ENCODE data around the gene ZBTB8A.
"Not testable (repeated sequence)": the region's sequence is repeated elsewhere in the genome, so short reads cannot be mapped to it uniquely, and the experiment has no call there.

ZBTB8A gene

GRCh38 chr1:32540605-32541004 lies 1.4 kb downstream of the ZBTB8A start:
- H3K27me3 ChIP-seq, result no peaks in the 10 kb centered on the region
- no peaks in the 10 kb centered on the region for H3K4me1 ChIP-seq
- H3K4me3 ChIP-seq (ENCODE audit: low read depth, low read length), result no peak overlapping the region
- no peak for TF ChIP-seq CTCF (IDR thresholded peaks at IDR 0.05; ENCODE audit: low read depth, low read length)
- no peaks in the 10 kb centered on the region for H3K36me3 ChIP-seq
- DNase-seq, result no peak
- no peaks in the 10 kb centered on the region for H3K9me3 ChIP-seq

GRCh38 chr1:32541064-32541566 lies 1.9 kb downstream of the ZBTB8A start:
- no peak for DNase-seq
- Histone ChIP-seq H3K4me1 (no peaks in the 10 kb centered on the region), H3K36me3 (no peaks in the 10 kb centered on the region), H3K4me3 (ENCODE audit: low read depth, low read length) (no peak overlapping the region), H3K9me3 (no peaks in the 10 kb centered on the region), H3K27me3 (no peaks in the 10 kb centered on the region)
- TF ChIP-seq CTCF (IDR thresholded peaks at IDR 0.05; ENCODE audit: low read depth, low read length), result no peak

GRCh38 chr1:32546611-32547010 lies 7.4 kb downstream of the ZBTB8A start:
- Histone ChIP-seq H3K27me3 (no peaks in the 10 kb centered on the region), H3K4me3 (ENCODE audit: low read depth, low read length) (no peak overlapping the region), H3K9me3 (no peaks in the 10 kb centered on the region), H3K36me3 (no peaks in the 10 kb centered on the region), H3K4me1 (no peaks in the 10 kb centered on the region)
- DNase-seq, result no peak
- TF ChIP-seq CTCF (IDR thresholded peaks at IDR 0.05; ENCODE audit: low read depth, low read length), result no peak

GRCh38 chr1:32549616-32550015 lies 10.4 kb downstream of the ZBTB8A start:
- DNase-seq, result no peak
- Histone ChIP-seq H3K4me3 (ENCODE audit: low read depth, low read length) (no peak overlapping the region), H3K27me3 (no peaks in the 10 kb centered on the region), H3K36me3 (no peaks in the 10 kb centered on the region), H3K4me1 (no peaks in the 10 kb centered on the region), H3K9me3 (no peaks in the 10 kb centered on the region)
- TF ChIP-seq CTCF (IDR thresholded peaks at IDR 0.05; ENCODE audit: low read depth, low read length), result no peak

GRCh38 chr1:32554288-32554687 lies 15.1 kb downstream of the ZBTB8A start:
- no peak for TF ChIP-seq CTCF (IDR thresholded peaks at IDR 0.05; ENCODE audit: low read depth, low read length)
- H3K4me3 ChIP-seq (ENCODE audit: low read depth, low read length), result no peak overlapping the region
- no peak for DNase-seq

GRCh38 chr1:32557035-32557434 lies 17.8 kb downstream of the ZBTB8A start:
- H3K4me3 ChIP-seq (ENCODE audit: low read depth, low read length); DNase-seq; H3K4me1 ChIP-seq; H3K9me3 ChIP-seq; H3K27me3 ChIP-seq; H3K36me3 ChIP-seq: not testable (repeated sequence)

More at GRCh38 chr1:32554288-32554687, 15.1 kb downstream of the ZBTB8A start:
- no peaks in the 10 kb centered on the region for H3K36me3 ChIP-seq
- H3K4me1 ChIP-seq, result no peaks in the 10 kb centered on the region
- H3K9me3 ChIP-seq, result no peaks in the 10 kb centered on the region
- H3K27me3 ChIP-seq, result no peaks in the 10 kb centered on the region

- TF ChIP-seq CTCF (IDR thresholded peaks at IDR 0.05; ENCODE audit: low read depth, low read length), result no peak
- H3K4me1 ChIP-seq, result no peaks in the 10 kb centered on the region
- H3K27me3 ChIP-seq, result no peaks in the 10 kb centered on the region
- H3K4me3 ChIP-seq (ENCODE audit: low read depth, low read length), result no peak overlapping the region
- no peaks in the 10 kb centered on the region for H3K36me3 ChIP-seq
- H3K9me3 ChIP-seq, result no peaks in the 10 kb centered on the region
- DNase-seq, result no peak
These were observed 18.6 kb downstream of the ZBTB8A start for GRCh38 chr1:32557812-32558211.
